C4-2B (cell line): ENCODE data around the gene LCN2.

ENCODE experiments used
- H3K27ac ChIP-seq: fragments of 450-650 bp; 2 replicates; pipeline ENCODE4 v1.5.1; 2017
- ZFX ChIP-seq: fragments of 450-650 bp; IDR thresholded peaks from 2 replicates; pipeline ENCODE4 v1.6.1; 2017
- TF ChIP-seq, protein P1 (sequence below): fragments of 450-650 bp; conservative IDR thresholded peaks from 2 replicates; pipeline ENCODE4 v1.5.1; 2017; ENCODE audit warnings: mild to moderate bottlenecking

LCN2 gene

DNA sequence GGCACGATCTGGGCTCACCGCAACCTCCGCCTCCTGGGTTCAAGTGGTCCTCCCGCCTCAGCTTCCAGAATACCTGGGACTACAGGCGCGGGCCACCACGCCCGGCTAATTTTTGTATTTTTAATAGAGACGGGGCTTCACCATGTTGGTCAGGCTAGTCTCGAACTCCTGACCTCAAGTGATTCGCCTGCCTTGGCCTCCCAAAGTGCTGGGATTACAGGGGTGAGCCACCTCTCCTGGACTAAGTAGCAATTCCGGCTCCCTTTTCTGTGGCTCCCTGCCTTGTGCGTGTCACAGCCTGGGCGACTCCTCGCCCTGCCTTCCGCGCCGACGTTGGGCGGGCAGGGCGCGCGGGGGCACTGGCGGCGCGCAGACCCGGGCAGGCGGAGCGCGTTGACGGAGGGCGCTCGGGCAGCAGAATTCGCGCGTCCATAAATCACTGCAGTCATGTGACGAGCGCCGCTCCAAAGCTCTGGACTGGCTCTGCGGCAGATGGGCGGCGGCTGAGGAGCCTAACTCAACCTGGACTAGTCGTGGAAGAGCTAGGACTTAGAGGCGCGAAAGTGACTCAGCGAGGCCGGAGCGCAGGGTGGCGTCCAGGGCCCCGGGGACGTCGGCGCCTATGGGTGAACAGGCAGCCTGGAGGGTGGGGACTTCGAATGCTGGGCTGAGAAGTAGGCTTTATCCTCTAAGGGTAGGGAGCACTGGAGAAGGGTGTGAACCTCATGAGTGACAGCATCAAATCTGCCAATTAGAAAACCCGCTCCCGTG lies 43.5 kb downstream of the LCN2 start:
- H3K27ac ChIP-seq: no peak overlapping the region
- no peak for TF ChIP-seq ZFX
- TF ChIP-seq, protein P1, sequence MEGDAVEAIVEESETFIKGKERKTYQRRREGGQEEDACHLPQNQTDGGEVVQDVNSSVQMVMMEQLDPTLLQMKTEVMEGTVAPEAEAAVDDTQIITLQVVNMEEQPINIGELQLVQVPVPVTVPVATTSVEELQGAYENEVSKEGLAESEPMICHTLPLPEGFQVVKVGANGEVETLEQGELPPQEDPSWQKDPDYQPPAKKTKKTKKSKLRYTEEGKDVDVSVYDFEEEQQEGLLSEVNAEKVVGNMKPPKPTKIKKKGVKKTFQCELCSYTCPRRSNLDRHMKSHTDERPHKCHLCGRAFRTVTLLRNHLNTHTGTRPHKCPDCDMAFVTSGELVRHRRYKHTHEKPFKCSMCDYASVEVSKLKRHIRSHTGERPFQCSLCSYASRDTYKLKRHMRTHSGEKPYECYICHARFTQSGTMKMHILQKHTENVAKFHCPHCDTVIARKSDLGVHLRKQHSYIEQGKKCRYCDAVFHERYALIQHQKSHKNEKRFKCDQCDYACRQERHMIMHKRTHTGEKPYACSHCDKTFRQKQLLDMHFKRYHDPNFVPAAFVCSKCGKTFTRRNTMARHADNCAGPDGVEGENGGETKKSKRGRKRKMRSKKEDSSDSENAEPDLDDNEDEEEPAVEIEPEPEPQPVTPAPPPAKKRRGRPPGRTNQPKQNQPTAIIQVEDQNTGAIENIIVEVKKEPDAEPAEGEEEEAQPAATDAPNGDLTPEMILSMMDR: no peak

DNA sequence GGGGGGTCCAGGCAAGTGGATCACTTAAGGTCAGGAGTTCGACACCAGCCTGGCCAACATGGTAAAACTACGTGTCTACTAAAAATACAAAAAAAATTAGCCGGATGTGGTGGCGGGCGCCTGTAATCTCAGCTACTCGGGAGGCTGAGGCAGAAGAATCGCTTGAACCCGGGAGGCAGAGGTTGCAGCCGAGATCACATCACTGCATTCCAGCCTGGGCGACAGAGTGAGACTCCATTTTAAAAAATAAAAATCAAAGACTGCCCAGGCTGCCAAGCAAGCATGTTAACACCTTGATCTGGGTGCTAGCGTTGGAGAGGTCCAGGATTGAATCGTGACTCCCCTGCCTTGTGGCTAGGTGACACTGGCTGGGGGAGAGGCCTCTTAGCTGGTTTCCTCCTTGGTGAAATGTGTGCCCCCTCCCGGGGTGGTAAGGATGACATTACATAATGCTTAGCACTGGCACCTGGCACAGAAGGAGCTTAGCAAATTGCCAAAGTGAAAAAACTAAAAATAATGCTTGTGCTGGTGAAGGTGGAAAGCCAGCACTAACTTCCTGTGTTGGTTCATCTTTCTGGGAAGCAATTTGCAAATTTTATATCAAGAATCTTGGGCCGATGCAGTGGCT lies 44.3 kb downstream of the LCN2 start:
- TF ChIP-seq, protein P1: no peak
- TF ChIP-seq ZFX: no peak
- H3K27ac ChIP-seq: no peak overlapping the region

DNA sequence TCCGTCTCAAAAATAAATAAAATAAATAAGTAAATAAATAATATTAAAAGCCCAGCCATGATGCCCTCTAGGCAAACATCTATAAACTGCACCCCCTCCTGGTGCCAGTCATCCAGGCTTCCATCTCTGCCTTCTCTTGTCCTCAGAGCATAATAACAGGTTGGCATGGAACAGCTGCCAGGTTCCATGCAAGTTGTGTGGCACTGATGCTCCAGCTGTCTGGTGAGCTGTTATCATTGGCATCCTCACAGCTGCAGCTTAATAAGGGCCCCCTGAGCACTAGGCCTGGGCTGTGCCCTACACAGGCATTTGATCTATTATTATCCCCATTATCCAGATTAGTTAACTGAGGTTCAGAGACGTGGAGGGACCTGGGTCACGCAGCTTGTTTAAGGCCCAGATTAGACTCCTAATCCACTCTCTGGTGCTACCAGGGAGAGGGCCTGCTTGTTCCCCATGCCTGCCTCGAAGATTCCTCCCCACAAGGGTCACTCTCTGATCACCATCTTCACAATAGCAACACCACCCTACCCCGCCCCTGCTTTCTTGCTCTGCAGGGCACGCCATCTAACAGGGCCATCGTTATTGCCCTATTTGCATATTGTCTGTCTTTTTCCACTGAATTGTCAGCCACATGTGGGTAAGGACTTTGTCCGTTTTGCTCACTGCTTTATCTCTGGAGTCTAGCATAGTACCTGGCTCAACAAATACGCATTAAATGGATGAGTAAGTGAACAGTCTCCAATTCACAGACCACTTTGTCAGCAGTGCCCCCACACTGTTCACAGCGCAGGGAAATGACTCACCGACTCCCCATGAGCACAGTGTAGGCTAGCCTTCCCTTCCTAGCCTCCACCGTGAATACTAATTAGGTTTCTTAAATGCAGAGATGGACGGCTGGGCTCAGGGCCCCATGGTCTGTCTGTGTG lies 52.5 kb downstream of the LCN2 start:
- no peak for TF ChIP-seq ZFX
- TF ChIP-seq, protein P1: no peak
- H3K27ac ChIP-seq: no peak overlapping the region

DNA sequence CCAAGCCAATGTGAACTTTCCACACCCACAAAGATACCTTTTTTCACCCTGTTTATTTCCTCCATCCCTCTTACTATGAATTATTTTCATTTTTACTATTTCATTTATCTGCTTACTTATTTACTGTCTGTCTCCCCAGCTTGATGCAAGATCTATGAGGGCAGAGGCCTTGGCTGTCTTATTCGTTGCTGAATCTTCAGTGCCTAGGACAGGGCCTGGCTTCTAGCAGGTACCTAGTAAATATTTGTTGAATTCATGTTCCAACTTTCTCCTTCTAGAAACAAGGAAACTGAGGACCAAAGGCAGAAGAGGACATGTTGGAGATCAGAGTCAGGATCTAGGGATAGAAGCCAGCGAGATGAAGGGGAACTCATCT lies 53.4 kb downstream of the LCN2 start:
- TF ChIP-seq, protein P1: peak; percentile 8; the same call in 1 of the 2 replicates
- no peak for TF ChIP-seq ZFX
- H3K27ac ChIP-seq: no peak overlapping the region
